ENCODE results near the gene KCNIP1. TPM values are rescaled to one million over a fixed set of nuclear protein-coding genes. Genes with fewer than 3 reads are reported as not detected.

The KCNIP1 gene
- total RNA-seq, 8 experiments from 2014 or later: 0.80 to 35.0 (median 14.5) TPM; not detected in 2

GRCh38 chr5:170584450-170585058 lies 80.7 kb downstream of the KCNIP1 start:
- Histone ChIP-seq H3K27ac (no peak overlapping the region), H3K4me1 (replicated peaks in 1 of 2) (peaks cover 0 to 9% of the 10 kb centered on the region in 2 donors), H3K4me3 (no peak overlapping the region)
- in situ Hi-C loops (cut with MboI; ENCODE audit: low pct_unique_long_range_greater_than_20kb in 2 of 9, low sequenced_read_pairs in 9 of 9, unreplicated experiment in 9 of 9): no loop called here
- 0 to 86% (median 71%) methylated on average over 1 to 7 of the region's 7 CpGs for WGBS, 10 experiments
- peak in 5 of 8 experiments; percentile 39 to 71 (median 59) for ATAC-seq (replicated peaks in 6 of 8)

GRCh38 chr5:170585273-170585948 lies 81.6 kb downstream of the KCNIP1 start:
- WGBS, 10 experiments: 30 to 81% (median 68%) methylated on average over 1 to 3 of the region's 14 CpGs; no CpG with 5 or more reads in 3 of the 10 experiments
- no peak overlapping the region for H3K27ac ChIP-seq
- H3K4me1 ChIP-seq (replicated peaks in 1 of 2): peaks cover 0 to 9% of the 10 kb centered on the region in 2 donors
- in situ Hi-C loops (cut with MboI; ENCODE audit: low pct_unique_long_range_greater_than_20kb in 2 of 9, low sequenced_read_pairs in 9 of 9, unreplicated experiment in 9 of 9): no loop called here
- peak in 4 of 8 experiments; percentile 21 to 92 (median 64) for ATAC-seq (replicated peaks in 6 of 8)
- H3K4me3 ChIP-seq: no peak overlapping the region

- no peak overlapping the region for H3K4me3 ChIP-seq
- no peak for ATAC-seq (replicated peaks in 6 of 8)
- no peak overlapping the region for H3K27ac ChIP-seq
- in situ Hi-C loops (cut with MboI; ENCODE audit: low pct_unique_long_range_greater_than_20kb in 2 of 9, low sequenced_read_pairs in 9 of 9, unreplicated experiment in 9 of 9): no loop called here
- peaks cover 3 to 17% of the 10 kb centered on the region in 2 donors for H3K4me1 ChIP-seq (replicated peaks in 1 of 2)
- WGBS, 10 experiments: 33 to 100% (median 80%) methylated on average over 1 of the region's 2 CpGs; no CpG with 5 or more reads in 5 of the 10 experiments
Observed at GRCh38 chr5:170587808-170588207, 84.0 kb downstream of the KCNIP1 start.

- no peak for ATAC-seq (replicated peaks in 6 of 8)
- Histone ChIP-seq H3K4me1 (replicated peaks in 1 of 2) (peaks cover 16 to 30% of the 10 kb centered on the region in 2 donors), H3K4me3 (no peak overlapping the region), H3K27ac (no peak overlapping the region)
- in situ Hi-C loops (cut with MboI; ENCODE audit: low pct_unique_long_range_greater_than_20kb in 2 of 9, low sequenced_read_pairs in 9 of 9, unreplicated experiment in 9 of 9): no loop called here
- WGBS, 10 experiments: 33 to 100% (median 86%) methylated on average over 1 to 6 of the region's 6 CpGs; no CpG with 5 or more reads in 5 of the 10 experiments
Observed at GRCh38 chr5:170589643-170590042, 85.8 kb downstream of the KCNIP1 start.

- peaks cover 16 to 28% of the 10 kb centered on the region in 2 donors for H3K4me1 ChIP-seq (replicated peaks in 1 of 2)
- in situ Hi-C loops (cut with MboI; ENCODE audit: low pct_unique_long_range_greater_than_20kb in 2 of 9, low sequenced_read_pairs in 9 of 9, unreplicated experiment in 9 of 9): no loop called here
- H3K4me3 ChIP-seq: no peak overlapping the region
- no peak overlapping the region for H3K27ac ChIP-seq
- WGBS, 10 experiments: 0 to 78% (median 41%) methylated on average over 1 to 2 of the region's 3 CpGs; no CpG with 5 or more reads in 4 of the 10 experiments
- peak in 3 of 8 experiments; percentile 5 to 60 (median 51) for ATAC-seq (replicated peaks in 6 of 8)
Observed at GRCh38 chr5:170590566-170590965, 86.7 kb downstream of the KCNIP1 start.

- Histone ChIP-seq H3K4me1 (replicated peaks in 1 of 2) (peaks cover 19 to 33% of the 10 kb centered on the region in 2 donors), H3K27ac (no peak overlapping the region), H3K4me3 (no peak overlapping the region)
- 33 to 87% (median 64%) methylated on average over 1 to 5 of the region's 5 CpGs; no CpG with 5 or more reads in 2 of the 10 experiments for whole genome bisulfite sequencing, 10 experiments
- peak; percentile 17 to 92 (median 37) for ATAC-seq (replicated peaks in 6 of 8)
- in situ Hi-C loops (cut with MboI; ENCODE audit: low pct_unique_long_range_greater_than_20kb in 2 of 9, low sequenced_read_pairs in 9 of 9, unreplicated experiment in 9 of 9): no loop called here
Observed at GRCh38 chr5:170591054-170591453, 87.2 kb downstream of the KCNIP1 start.

- ATAC-seq (replicated peaks in 6 of 8): peak in 2 of 8 experiments; percentile 4 to 9
- Histone ChIP-seq H3K4me1 (replicated peaks in 1 of 2) (peaks cover 58 to 80% of the 10 kb centered on the region in 2 donors), H3K27ac (peak overlapping the region; percentile 83 to 88), H3K4me3 (no peak overlapping the region)
- in situ Hi-C loops (cut with MboI; ENCODE audit: low pct_unique_long_range_greater_than_20kb in 2 of 9, low sequenced_read_pairs in 9 of 9, unreplicated experiment in 9 of 9): no loop called here
- WGBS, 10 experiments: 57 to 100% (median 100%) methylated on average over 1 to 2 of the region's 4 CpGs; no CpG with 5 or more reads in 5 of the 10 experiments
Observed at GRCh38 chr5:170596482-170597044, 92.7 kb downstream of the KCNIP1 start.

GRCh38 chr5:170597109-170597751 lies 93.4 kb downstream of the KCNIP1 start:
- peak overlapping the region; percentile 83 to 88 for H3K27ac ChIP-seq
- in situ Hi-C loops (cut with MboI; ENCODE audit: low pct_unique_long_range_greater_than_20kb in 2 of 9, low sequenced_read_pairs in 9 of 9, unreplicated experiment in 9 of 9): no loop called here
- no peak overlapping the region for H3K4me3 ChIP-seq
- WGBS, 10 experiments: 0 to 33% (median 0%) methylated on average over 1 to 5 of the region's 9 CpGs
- H3K4me1 ChIP-seq (replicated peaks in 1 of 2): peaks cover 61 to 83% of the 10 kb centered on the region in 2 donors
- ATAC-seq (replicated peaks in 6 of 8): peak; percentile 82 to 91 (median 88)

GRCh38 chr5:170597872-170598271 lies 94.1 kb downstream of the KCNIP1 start:
- Histone ChIP-seq H3K4me1 (replicated peaks in 1 of 2) (peaks cover 60 to 83% of the 10 kb centered on the region in 2 donors), H3K4me3 (peak overlapping the region in 1 of 5 donors; percentile 1), H3K27ac (peak overlapping the region; percentile 24 to 83)
- ATAC-seq (replicated peaks in 6 of 8): peak in 4 of 8 experiments; percentile 6 to 14 (median 8)
- 5 to 25% (median 19%) methylated on average over 3 to 7 of the region's 8 CpGs; no CpG with 5 or more reads in 4 of the 10 experiments for WGBS, 10 experiments
- in situ Hi-C loops (cut with MboI; ENCODE audit: low pct_unique_long_range_greater_than_20kb in 2 of 9, low sequenced_read_pairs in 9 of 9, unreplicated experiment in 9 of 9): no loop called here

GRCh38 chr5:170599756-170600155 lies 95.9 kb downstream of the KCNIP1 start:
- no peak overlapping the region for H3K4me3 ChIP-seq
- ATAC-seq (replicated peaks in 6 of 8): no peak
- H3K4me1 ChIP-seq (replicated peaks in 1 of 2): peaks cover 63 to 82% of the 10 kb centered on the region in 2 donors
- no peak overlapping the region for H3K27ac ChIP-seq
- 0 to 83% (median 20%) methylated on average over 1 to 2 of the region's 2 CpGs; no CpG with 5 or more reads in 3 of the 10 experiments for WGBS, 10 experiments
- in situ Hi-C loops (cut with MboI; ENCODE audit: low pct_unique_long_range_greater_than_20kb in 2 of 9, low sequenced_read_pairs in 9 of 9, unreplicated experiment in 9 of 9): loop anchor here in 6 of 9 experiments (25.0 kb wide), 4 partner anchors 162 to 487 kb away; partner anchors contain the start of genes C5orf58 (in 2 of the 6) and FOXI1 (in 1 of the 6)

- in situ Hi-C loops (cut with MboI; ENCODE audit: low pct_unique_long_range_greater_than_20kb in 2 of 9, low sequenced_read_pairs in 9 of 9, unreplicated experiment in 9 of 9): loop anchor here in 6 of 9 experiments (25.0 kb wide), 4 partner anchors 164 to 489 kb away; partner anchors contain the start of genes C5orf58 (in 2 of the 6) and FOXI1 (in 1 of the 6)
Observed at GRCh38 chr5:170601619-170602018, 97.8 kb downstream of the KCNIP1 start.

GRCh38 chr5:170603109-170603508 lies 99.3 kb downstream of the KCNIP1 start:
- Histone ChIP-seq H3K27ac (no peak overlapping the region), H3K4me3 (no peak overlapping the region), H3K4me1 (replicated peaks in 1 of 2) (peaks cover 42 to 57% of the 10 kb centered on the region in 2 donors)
- in situ Hi-C loops (cut with MboI; ENCODE audit: low pct_unique_long_range_greater_than_20kb in 2 of 9, low sequenced_read_pairs in 9 of 9, unreplicated experiment in 9 of 9): loop anchor here in 6 of 9 experiments (25.0 kb wide), 4 partner anchors 166 to 491 kb away; partner anchors contain the start of genes C5orf58 (in 2 of the 6) and FOXI1 (in 1 of the 6)
- peak in 3 of 8 experiments; percentile 5 to 27 (median 7) for ATAC-seq (replicated peaks in 6 of 8)
- WGBS, 10 experiments: 0 to 90% (median 73%) methylated on average over 1 to 4 of the region's 10 CpGs; no CpG with 5 or more reads in 4 of the 10 experiments

More at GRCh38 chr5:170601619-170602018, 97.8 kb downstream of the KCNIP1 start:
- Histone ChIP-seq H3K27ac (no peak overlapping the region), H3K4me1 (replicated peaks in 1 of 2) (peaks cover 54 to 71% of the 10 kb centered on the region in 2 donors), H3K4me3 (no peak overlapping the region)
- no peak for ATAC-seq (replicated peaks in 6 of 8)
- 60 to 100% (median 66%) methylated on average over 1 to 9 of the region's 11 CpGs; no CpG with 5 or more reads in 5 of the 10 experiments for WGBS, 10 experiments

All from motor neuron (in vitro differentiated cells).